Left cardiac atrium (tissue), 4 donors: ENCODE data around the gene CYFIP1. TPM values are rescaled to one million over a fixed set of nuclear protein-coding genes. Genes with fewer than 3 reads are reported as not detected.

Experiments
- ATAC-seq, 2 donors: fragments of 200-7000 bp; cut with Tn5 transposase; one replicate each; pipeline ENCODE4 v1.9.1; 2020; ENCODE audit warnings: mild to moderate bottlenecking in 2 of 2, moderate library complexity in 2 of 2
- DNase-seq: peaks from one replicate; pipeline ENCODE4 v3.0.0-alpha.2; 2020
- intact Hi-C, 2 donors: fragments of 100-400 bp; cut with DNase I; formaldehyde crosslinking; loops; one replicate each; pipeline versions ENCODE4 v1.14.1 to v1.15.1; 2022 to 2023
- total RNA-seq, 2 donors: library from RNA; stranded (reverse); fragmentation: NEBNext Ultra II Directional; extraction: Animal tissue kit (Norgen Biotek cat#: 25700); gene quantifications; one replicate each; pipeline ENCODE4 v1.2.1, GENCODE V29; 2021
- donor health status: DM: no; HTN: yes; CAD: no.
- donor health status: DM: no; HTN: yes; CAD: no; lungs with severe emphysema.
- donor health status: DM: yes; HTN: yes; CAD: no.
- donor health status: Dilated cardiomyopathy.

Gene CYFIP1
- total RNA-seq, 2 donors from 2014 or later, result 44.9 to 49.4 TPM

- intact Hi-C loops, result loop anchor here in 1 of 2 donors (10.0 kb wide), 1 partner anchor 63 kb away; no protein-coding TSS in a partner anchor
- DNase-seq (no peak), ATAC-seq (no peak)
These were observed 98.3 kb downstream of the CYFIP1 start for GRCh38 chr15:22881739-22882440.

- intact Hi-C loops, result loop anchor here in 1 of 2 donors (10.0 kb wide), 1 partner anchor 64 kb away; no protein-coding TSS in a partner anchor
- no peak for DNase-seq
- no peak for ATAC-seq
These were observed 99.0 kb downstream of the CYFIP1 start for GRCh38 chr15:22880981-22881738.

- ATAC-seq (no peak), DNase-seq (no peak)
- intact Hi-C loops, result loop anchor here in 1 of 2 donors (10.0 kb wide), 1 partner anchor 64 kb away; no protein-coding TSS in a partner anchor
These were observed 99.8 kb downstream of the CYFIP1 start for GRCh38 chr15:22880068-22880980.

- ATAC-seq (peak; percentile 56 to 59), DNase-seq (no peak)
- intact Hi-C loops, result no loop called here
These were observed 102.1 kb downstream of the CYFIP1 start for GRCh38 chr15:22878103-22878502.

- DNase-seq (no peak), ATAC-seq (peak; percentile 13 to 19)
- intact Hi-C loops, result no loop called here
These were observed 102.6 kb downstream of the CYFIP1 start for GRCh38 chr15:22877607-22878006.

GRCh38 chr15:22877117-22877516 is 103.1 kb downstream of the CYFIP1 start:
- ATAC-seq (no peak), DNase-seq (no peak)
- intact Hi-C loops, result no loop called here

- intact Hi-C loops, result no loop called here
- no peak for ATAC-seq
These were observed 105.2 kb downstream of the CYFIP1 start for GRCh38 chr15:22874966-22875365.

GRCh38 chr15:22874256-22874655 is 105.9 kb downstream of the CYFIP1 start:
- intact Hi-C loops, result no loop called here

More at GRCh38 chr15:22874966-22875365, 105.2 kb downstream of the CYFIP1 start:
- DNase-seq, result no peak

GRCh38 chr15:22873841-22874240 is 106.3 kb downstream of the CYFIP1 start:
- intact Hi-C loops, result no loop called here

More at GRCh38 chr15:22874256-22874655, 105.9 kb downstream of the CYFIP1 start:
- ATAC-seq (no peak), DNase-seq (no peak)

GRCh38 chr15:22872936-22873701 is 107.0 kb downstream of the CYFIP1 start:
- ATAC-seq (no peak), DNase-seq (no peak)
- intact Hi-C loops, result no loop called here

More at GRCh38 chr15:22873841-22874240, 106.3 kb downstream of the CYFIP1 start:
- no peak for ATAC-seq
- no peak for DNase-seq

- intact Hi-C loops, result no loop called here
- no peak for ATAC-seq
- DNase-seq, result no peak
These were observed 108.6 kb downstream of the CYFIP1 start for GRCh38 chr15:22871481-22872086.

GRCh38 chr15:22870865-22871264 is 109.3 kb downstream of the CYFIP1 start:
- DNase-seq, result no peak
- intact Hi-C loops, result no loop called here
- ATAC-seq, result no peak

- ATAC-seq (no peak), DNase-seq (no peak)
- intact Hi-C loops, result no loop called here
These were observed 110.3 kb downstream of the CYFIP1 start for GRCh38 chr15:22869856-22870255.

- DNase-seq (no peak), ATAC-seq (no peak)
- intact Hi-C loops, result no loop called here
These were observed 111.2 kb downstream of the CYFIP1 start for GRCh38 chr15:22868928-22869327.

- intact Hi-C loops, result no loop called here
- no peak for ATAC-seq
These were observed 111.7 kb downstream of the CYFIP1 start for GRCh38 chr15:22868495-22868894.

GRCh38 chr15:22867886-22868285 is 112.3 kb downstream of the CYFIP1 start:
- DNase-seq (no peak), ATAC-seq (no peak)
- intact Hi-C loops, result no loop called here

More at GRCh38 chr15:22868495-22868894, 111.7 kb downstream of the CYFIP1 start:
- no peak for DNase-seq

GRCh38 chr15:22866079-22866478 is 114.1 kb downstream of the CYFIP1 start:
- intact Hi-C loops, result no loop called here
- ATAC-seq, result no peak
- DNase-seq, result no peak

- ATAC-seq (peak in 1 of 2 donors; percentile 38), DNase-seq (no peak)
- intact Hi-C loops, result no loop called here
These were observed 116.8 kb downstream of the CYFIP1 start for GRCh38 chr15:22863356-22863755.
